Mesenchymal stem cell (in vitro differentiated cells and primary cell): Measurements from ENCODE around the gene FCN1.

ENCODE experiments used
- DNase-seq: peaks from one replicate; pipeline ENCODE4 v3.0.0-alpha.2; 2013
- H2AFZ ChIP-seq: one replicate; pipeline ENCODE4 v1.6.1; 2013; ENCODE audit warnings: low read depth, mild to moderate bottlenecking, control low read depth, inconsistent platforms, low read length, moderate library complexity
- H2AK5ac ChIP-seq: 2 replicates; pipeline ENCODE4 v1.6.1; 2013; ENCODE audit warnings: low read length, moderate library complexity, mild to moderate bottlenecking, inconsistent platforms; ENCODE audit not compliant: severe bottlenecking
- H2BK120ac ChIP-seq: one replicate; pipeline ENCODE4 v1.6.1; 2013; ENCODE audit warnings: low read depth, mild to moderate bottlenecking, inconsistent platforms, low read length, moderate library complexity
- H2BK12ac ChIP-seq, 2 experiments: one replicate each; pipeline ENCODE4 v1.6.1; 2013; ENCODE audit warnings: inconsistent platforms in 2 of 2, low read length in 2 of 2, mild to moderate bottlenecking in 2 of 2, moderate library complexity in 2 of 2, control low read depth in 1 of 2
- H2BK15ac ChIP-seq: one replicate; pipeline ENCODE4 v1.6.1; 2013; ENCODE audit warnings: mild to moderate bottlenecking, low read depth, inconsistent platforms; ENCODE audit not compliant: poor library complexity, severe bottlenecking
- H2BK5ac ChIP-seq: 2 replicates; pipeline ENCODE4 v1.6.1; 2013; ENCODE audit warnings: low read depth, mild to moderate bottlenecking, low read length, control low read depth, inconsistent platforms; ENCODE audit not compliant: poor library complexity, severe bottlenecking
- H3K14ac ChIP-seq, 2 experiments: one replicate each; pipeline ENCODE4 v1.6.1; 2013; ENCODE audit warnings: inconsistent platforms in 2 of 2, low read length in 2 of 2, control low read depth in 1 of 2, mild to moderate bottlenecking in 1 of 2, moderate library complexity in 1 of 2
- H3K18ac ChIP-seq, 2 experiments: one replicate each; pipeline ENCODE4 v1.6.1; 2013; ENCODE audit warnings: inconsistent platforms in 2 of 2, low read length in 2 of 2, control low read depth in 1 of 2, low read depth in 1 of 2, mild to moderate bottlenecking in 1 of 2
- H3K23ac ChIP-seq, 2 experiments: one replicate each; pipeline ENCODE4 v1.6.1; 2013; ENCODE audit warnings: inconsistent platforms in 2 of 2, low read length in 2 of 2, mild to moderate bottlenecking in 2 of 2, moderate library complexity in 2 of 2, control low read depth in 1 of 2
- H3K27ac ChIP-seq: 2 replicates; pipeline ENCODE4 v1.5.1; 2013; ENCODE audit warnings: mild to moderate bottlenecking, moderate library complexity, low read length, control low read depth, inconsistent platforms; ENCODE audit not compliant: poor library complexity, severe bottlenecking
- H3K27me3 ChIP-seq, 2 experiments: 2 replicates each; pipeline versions ENCODE4 v1.6.1 to v1.7.0; 2013; ENCODE audit warnings: low read length in 2 of 2, mild to moderate bottlenecking in 2 of 2, moderate library complexity in 2 of 2, control low read depth in 1 of 2, inconsistent platforms in 1 of 2; ENCODE audit not compliant: control insufficient read depth in 1 of 2, insufficient read depth in 1 of 2
- H3K36me3 ChIP-seq, 2 experiments: 2 replicates each; pipeline versions ENCODE4 v1.6.1 to v1.7.0; 2013; ENCODE audit warnings: low read length in 2 of 2, control low read depth in 1 of 2, inconsistent platforms in 1 of 2, low read depth in 1 of 2, mild to moderate bottlenecking in 1 of 2; ENCODE audit not compliant: insufficient read depth in 2 of 2, control insufficient read depth in 1 of 2
- H3K4ac ChIP-seq, 2 experiments: one replicate each; pipeline ENCODE4 v1.6.1; 2013; ENCODE audit warnings: inconsistent platforms in 2 of 2, low read length in 2 of 2, mild to moderate bottlenecking in 2 of 2, moderate library complexity in 2 of 2, control low read depth in 1 of 2, low read depth in 1 of 2
- H3K4me1 ChIP-seq: 2 replicates; pipeline ENCODE4 v1.6.1; 2013; ENCODE audit warnings: low read depth, low read length, control low read depth; ENCODE audit not compliant: control insufficient read depth, insufficient read depth
- H3K4me2 ChIP-seq: 2 replicates; pipeline ENCODE4 v1.6.1; 2013; ENCODE audit warnings: low read length, mild to moderate bottlenecking, inconsistent platforms; ENCODE audit not compliant: poor library complexity, severe bottlenecking
- H3K4me3 ChIP-seq, 2 experiments: 2 replicates each; pipeline versions ENCODE4 v1.5.1 to v1.7.0; 2013; ENCODE audit warnings: low read length in 2 of 2, mild to moderate bottlenecking in 2 of 2, control low read depth in 1 of 2, low read depth in 1 of 2; ENCODE audit not compliant: insufficient read depth in 1 of 2
- H3K79me1 ChIP-seq: replicated peaks from 2 replicates; pipeline ENCODE4 v1.6.1; 2013; ENCODE audit warnings: mild to moderate bottlenecking, control low read depth, low read length, inconsistent platforms; ENCODE audit not compliant: poor library complexity, severe bottlenecking
- H3K9ac ChIP-seq: 2 replicates; pipeline ENCODE4 v1.7.0; 2013; ENCODE audit warnings: mild to moderate bottlenecking, low read length, moderate library complexity
- H3K9me3 ChIP-seq: 2 replicates; pipeline ENCODE4 v1.7.0; 2013; ENCODE audit warnings: mild to moderate bottlenecking, low read length; ENCODE audit not compliant: control insufficient read depth
- H4K8ac ChIP-seq: one replicate; pipeline ENCODE4 v1.6.1; 2013; ENCODE audit warnings: inconsistent platforms, mild to moderate bottlenecking, low read length, moderate library complexity
- H4K91ac ChIP-seq: one replicate; pipeline ENCODE4 v1.6.1; 2013; ENCODE audit warnings: mild to moderate bottlenecking, low read length, inconsistent platforms
- WGBS: methylation state at CpG from one replicate; pipeline ENCODE4 v1.1.7; 2013; ENCODE audit warnings: mixed read lengths; 5-methylcytosine and 5-hydroxymethylcytosine counted together

FCN1 gene

GRCh38 chr9:134884492-134884891 is 33.2 kb downstream of the FCN1 start:
- no peak overlapping the region for H3K9ac ChIP-seq
- H3K14ac ChIP-seq = no peak overlapping the region
- no peaks in the 10 kb centered on the region for H3K9me3 ChIP-seq
- no peak overlapping the region for H4K91ac ChIP-seq
- peaks cover 32 to 45% of the 10 kb centered on the region in 2 experiments for H3K27me3 ChIP-seq
- no peak overlapping the region for H3K4me3 ChIP-seq
- H2AK5ac ChIP-seq = no peak overlapping the region
- H3K18ac ChIP-seq = no peak overlapping the region
- DNase-seq = no peak
- H3K27ac ChIP-seq = no peak overlapping the region
- H2AFZ ChIP-seq = no peak overlapping the region
- H3K4me1 ChIP-seq = no peaks in the 10 kb centered on the region
- H3K4ac ChIP-seq = no peak overlapping the region
- no peak overlapping the region for H3K4me2 ChIP-seq
- H3K23ac ChIP-seq = no peak overlapping the region
- no peak overlapping the region for H2BK5ac ChIP-seq
- no peaks in the 10 kb centered on the region for H3K36me3 ChIP-seq
- no peak overlapping the region for H4K8ac ChIP-seq
- no peak overlapping the region for H2BK12ac ChIP-seq
- WGBS = 68% methylated on average over 8 of the region's 8 CpGs
- no peak overlapping the region for H2BK15ac ChIP-seq
- H2BK120ac ChIP-seq = no peak overlapping the region
- no peaks in the 10 kb centered on the region for H3K79me1 ChIP-seq

GRCh38 chr9:134883040-134883782 is 34.5 kb downstream of the FCN1 start:
- no peak overlapping the region for H3K4me3 ChIP-seq
- H2BK120ac ChIP-seq = no peak overlapping the region
- H3K14ac ChIP-seq = no peak overlapping the region
- H4K8ac ChIP-seq = no peak overlapping the region
- no peak overlapping the region for H4K91ac ChIP-seq
- no peaks in the 10 kb centered on the region for H3K9me3 ChIP-seq
- H2AK5ac ChIP-seq = no peak overlapping the region
- no peak overlapping the region for H3K23ac ChIP-seq
- H3K79me1 ChIP-seq = no peaks in the 10 kb centered on the region
- no peaks in the 10 kb centered on the region for H3K36me3 ChIP-seq
- H3K18ac ChIP-seq = no peak overlapping the region
- H3K4me2 ChIP-seq = no peak overlapping the region
- H3K4me1 ChIP-seq = no peaks in the 10 kb centered on the region
- H3K27me3 ChIP-seq = peaks cover 31 to 50% of the 10 kb centered on the region in 2 experiments
- DNase-seq = no peak
- H3K4ac ChIP-seq = no peak overlapping the region
- no peak overlapping the region for H2AFZ ChIP-seq
- no peak overlapping the region for H3K9ac ChIP-seq
- no peak overlapping the region for H2BK5ac ChIP-seq
- H2BK12ac ChIP-seq = no peak overlapping the region
- WGBS = 82% methylated on average over 18 of the region's 18 CpGs
- H3K27ac ChIP-seq = no peak overlapping the region
- H2BK15ac ChIP-seq = no peak overlapping the region

GRCh38 chr9:134882204-134882785 is 35.4 kb downstream of the FCN1 start:
- no peaks in the 10 kb centered on the region for H3K79me1 ChIP-seq
- H3K14ac ChIP-seq = no peak overlapping the region
- H3K9me3 ChIP-seq = no peaks in the 10 kb centered on the region
- 71% methylated on average over 3 of the region's 3 CpGs for WGBS
- H3K27ac ChIP-seq = no peak overlapping the region
- H3K4me3 ChIP-seq = no peak overlapping the region
- no peak overlapping the region for H2BK120ac ChIP-seq
- H2BK12ac ChIP-seq = no peak overlapping the region
- H3K27me3 ChIP-seq = peaks cover 32 to 41% of the 10 kb centered on the region in 2 experiments
- no peak overlapping the region for H2AK5ac ChIP-seq
- no peak overlapping the region for H4K8ac ChIP-seq
- H2BK15ac ChIP-seq = no peak overlapping the region
- no peaks in the 10 kb centered on the region for H3K36me3 ChIP-seq
- no peak overlapping the region for H3K23ac ChIP-seq
- H3K4me1 ChIP-seq = no peaks in the 10 kb centered on the region
- H3K4me2 ChIP-seq = no peak overlapping the region
- H2BK5ac ChIP-seq = no peak overlapping the region
- no peak overlapping the region for H2AFZ ChIP-seq
- H4K91ac ChIP-seq = no peak overlapping the region
- H3K18ac ChIP-seq = no peak overlapping the region
- DNase-seq = no peak
- H3K9ac ChIP-seq = no peak overlapping the region
- H3K4ac ChIP-seq = no peak overlapping the region

DNA sequence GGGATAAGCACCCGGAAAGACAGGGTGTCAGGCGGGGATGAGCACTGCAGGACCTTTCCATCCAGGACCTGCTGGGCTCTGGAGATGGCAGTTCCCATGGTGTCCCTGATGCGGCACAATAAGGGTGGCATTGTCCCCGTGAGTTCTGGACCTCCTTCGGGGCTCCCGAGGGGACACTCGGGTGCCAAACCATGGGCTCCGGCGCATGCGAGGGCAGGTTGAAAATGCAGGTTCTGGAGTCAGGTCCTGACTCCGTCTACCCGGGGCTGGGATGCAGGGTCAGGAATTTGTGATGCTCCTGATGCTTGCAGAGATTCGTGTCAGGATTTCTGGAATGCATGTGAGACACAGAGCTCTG is 36.4 kb downstream of the FCN1 start:
- Histone ChIP-seq H3K4me3 (no peak overlapping the region), H3K18ac (no peak overlapping the region), H3K14ac (no peak overlapping the region), H3K4me1 (no peaks in the 10 kb centered on the region), H2AFZ (no peak overlapping the region), H3K27me3 (peaks cover 30 to 34% of the 10 kb centered on the region in 2 experiments), H2BK15ac (no peak overlapping the region), H2BK5ac (no peak overlapping the region), H2BK120ac (no peak overlapping the region), H3K79me1 (no peaks in the 10 kb centered on the region), H3K9ac (no peak overlapping the region), H3K4ac (no peak overlapping the region), H4K91ac (no peak overlapping the region), H2BK12ac (no peak overlapping the region), H3K9me3 (no peaks in the 10 kb centered on the region), H2AK5ac (no peak overlapping the region), H3K27ac (no peak overlapping the region), H4K8ac (no peak overlapping the region), H3K36me3 (no peaks in the 10 kb centered on the region), H3K23ac (no peak overlapping the region), H3K4me2 (no peak overlapping the region)
- DNase-seq = no peak
- 94% methylated on average over 13 of the region's 13 CpGs for WGBS
